K562 (cell line): Measurements from ENCODE around the gene NME8.

Experiments
- ATF1 ChIP-seq, 2 experiments: fragments of 450-650 bp in 1 of 2; IDR thresholded peaks; 2 replicates each; pipeline ENCODE4 v1.6.1; 2016; ENCODE audit warnings: missing compliant biosample characterization in 1 of 2, missing genetic modification characterization in 1 of 2
- HNRNPLL ChIP-seq: fragments of 200-400 bp; formaldehyde crosslinking; IDR thresholded peaks from 2 replicates; pipeline ENCODE4 v1.6.1; 2017; ENCODE audit warnings: low read length, low read depth, mild to moderate bottlenecking; ENCODE audit not compliant: poor library complexity, severe bottlenecking
- POLR2A ChIP-seq: fragments of 450-650 bp; conservative IDR thresholded peaks from 2 replicates; pipeline ENCODE4 v1.6.1; 2016
- SETDB1 ChIP-seq: IDR thresholded peaks from one replicate; pipeline ENCODE4 v1.6.1; 2012; ENCODE audit warnings: low read length, control low read depth, inconsistent platforms
- THRA ChIP-seq: fragments of 450-650 bp; IDR thresholded peaks from 2 replicates; pipeline ENCODE4 v1.6.1; 2017; ENCODE audit warnings: mild to moderate bottlenecking, moderate library complexity
- TRIM24 ChIP-seq, 2 experiments: fragments of 450-650 bp; IDR thresholded peaks; 2 replicates each; pipeline ENCODE4 v1.6.1; 2016
- UBTF ChIP-seq, 2 experiments: IDR thresholded peaks; 2 replicates each; pipeline ENCODE4 v1.6.1; 2012; ENCODE audit warnings: improper control_type of control experiment in 2 of 2, low read depth in 2 of 2, low read length in 2 of 2, borderline replicate concordance in 1 of 2
- USF2 ChIP-seq: sonication (generic); formaldehyde crosslinking; IDR thresholded peaks from 2 replicates; pipeline ENCODE4 v1.5.0; 2020; ENCODE audit warnings: missing genetic modification reagents
- ZBED1 ChIP-seq: IDR thresholded peaks from 2 replicates; pipeline ENCODE4 v1.6.1; 2014
- TF ChIP-seq, protein P1 (sequence below): sonication (generic); formaldehyde crosslinking; IDR thresholded peaks from 2 replicates; pipeline ENCODE4 v1.9.0; 2022; ENCODE audit warnings: mild to moderate bottlenecking, missing genetic modification reagents

- TF ChIP-seq POLR2A, result no peak
- TF ChIP-seq THRA, result no peak
- TF ChIP-seq, protein P1, sequence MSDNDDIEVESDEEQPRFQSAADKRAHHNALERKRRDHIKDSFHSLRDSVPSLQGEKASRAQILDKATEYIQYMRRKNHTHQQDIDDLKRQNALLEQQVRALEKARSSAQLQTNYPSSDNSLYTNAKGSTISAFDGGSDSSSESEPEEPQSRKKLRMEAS (CRISPR knock-in tag), result no peak
- TF ChIP-seq ATF1 (CRISPR knock-in tag; IDR thresholded peaks at IDR 0.05), result no peak
- no peak for TF ChIP-seq ATF1 (tag; IDR thresholded peaks at IDR 0.05)
- no peak for TF ChIP-seq UBTF (IDR thresholded peaks at IDR 0.05; ENCODE audit: borderline replicate concordance in 1 of 2, low read depth in 2 of 2, low read length in 2 of 2)
- no peak for TF ChIP-seq SETDB1
- TF ChIP-seq HNRNPLL, result no peak
- TF ChIP-seq ZBED1, result no peak
- no peak for TF ChIP-seq USF2 (CRISPR knock-in tag)
- TF ChIP-seq TRIM24 (IDR thresholded peaks at IDR 0.05), result no peak
These were observed 32.6 kb upstream of the NME8 start for GRCh38 chr7:37815671-37816371.
